Psoas muscle (tissue), 8 donors: ENCODE measurements around the gene KPNA6. TPM values are rescaled to one million over a fixed set of nuclear protein-coding genes. Genes with fewer than 3 reads are reported as not detected.
A peak's percentile ranks its signal among the peaks of the same experiment; 100 is the strongest.

Source experiments
- ATAC-seq, 4 donors: fragments of 200-7000 bp; cut with Tn5 transposase; one replicate each; pipeline ENCODE4 v1.9.1; 2020; ENCODE audit warnings: moderate library complexity in 3 of 4, mild to moderate bottlenecking in 2 of 4
- DNase-seq, 2 donors: peaks; one replicate each; pipeline ENCODE4 v3.0.0-alpha.2; 2020
- H3K27ac ChIP-seq: fragments of 200-600 bp; one replicate; pipeline ENCODE4 v1.8.0; 2022
- H3K27me3 ChIP-seq, 3 donors: fragments of 200-600 bp in 1 of 3; one replicate each; pipeline versions ENCODE4 v1.6.1 to v1.8.0; 2013 to 2022; ENCODE audit warnings: low read length in 2 of 3, mild to moderate bottlenecking in 2 of 3, moderate library complexity in 1 of 3; ENCODE audit not compliant: insufficient read depth in 3 of 3
- H3K36me3 ChIP-seq, 2 donors: fragments of 200-600 bp in 1 of 2; one replicate each; pipeline versions ENCODE4 v1.6.1 to v1.8.0; 2013 to 2022; ENCODE audit warnings: low read depth in 1 of 2, mild to moderate bottlenecking in 1 of 2, moderate library complexity in 1 of 2; ENCODE audit not compliant: insufficient read depth in 1 of 2
- H3K4me1 ChIP-seq: fragments of 200-600 bp; one replicate; pipeline ENCODE4 v1.8.0; 2022
- H3K4me3 ChIP-seq: fragments of 200-600 bp; one replicate; pipeline ENCODE4 v1.8.0; 2022; ENCODE audit warnings: mild to moderate bottlenecking
- H3K9me3 ChIP-seq: fragments of 200-600 bp; one replicate; pipeline ENCODE4 v1.8.0; 2022
- WGBS, 3 donors: extraction: QIAGEN DNeasy Blood & Tissue Kit; methylation state at CpG; one replicate each; pipeline versions ENCODE4 v1.1.6 to v1.1.7; 2013; 5-methylcytosine and 5-hydroxymethylcytosine counted together
- intact Hi-C, 2 donors: fragments of 100-400 bp; cut with DNase I; formaldehyde crosslinking; loops; one replicate each; pipeline versions ENCODE4 v1.11.0 to v1.14.2; 2022
- polyA plus RNA-seq, 3 donors: library from polyadenylated mRNA; stranded (reverse); fragments of 200-250 nt; gene quantifications; one replicate each; pipeline ENCODE4 v1.2.3, GENCODE V29; 2013
- total RNA-seq, 4 donors: library from RNA; stranded (reverse); fragmentation: NEBNext Ultra II Directional in 2 of 4; extraction: Animal tissue kit (Norgen Biotek cat#: 25700) in 2 of 4; gene quantifications; one replicate each; pipeline versions ENCODE4 v1.2.1 to v1.2.4, GENCODE V29; 2021 to 2023
- TF ChIP-seq, protein P1 (sequence below): fragments of 200-600 bp; IDR thresholded peaks from one replicate; pipeline ENCODE4 v1.8.0; 2022; ENCODE audit warnings: antibody characterized with exemption
- donor health status: healthy with polysubstance abuse.
- donor health status: DM: no; HTN: no; CAD: no; lungs with moderate emphysema.
- donor health status: Bipolar disorder and iron deficiency.
- donor health status: healthy.
- donor health status: DM: yes; HTN: yes; CAD: no.
- donor health status: DM: no; HTN: no; CAD: no.
- donor health status: DM: no; HTN: no; CAD: no.
- donor health status: DM: yes; HTN: yes; CAD: no.

KPNA6 gene
- total and polyA plus RNA-seq, 7 donors = 13.4 to 98.3 (median 67.4) TPM

- peaks cover 0 to 68% of the 10 kb centered on the region in 2 donors for H3K36me3 ChIP-seq
- no peaks in the 10 kb centered on the region for H3K27me3 ChIP-seq
- intact Hi-C loops = no loop called here
- no peaks in the 10 kb centered on the region for H3K4me1 ChIP-seq
- TF ChIP-seq, protein P1, sequence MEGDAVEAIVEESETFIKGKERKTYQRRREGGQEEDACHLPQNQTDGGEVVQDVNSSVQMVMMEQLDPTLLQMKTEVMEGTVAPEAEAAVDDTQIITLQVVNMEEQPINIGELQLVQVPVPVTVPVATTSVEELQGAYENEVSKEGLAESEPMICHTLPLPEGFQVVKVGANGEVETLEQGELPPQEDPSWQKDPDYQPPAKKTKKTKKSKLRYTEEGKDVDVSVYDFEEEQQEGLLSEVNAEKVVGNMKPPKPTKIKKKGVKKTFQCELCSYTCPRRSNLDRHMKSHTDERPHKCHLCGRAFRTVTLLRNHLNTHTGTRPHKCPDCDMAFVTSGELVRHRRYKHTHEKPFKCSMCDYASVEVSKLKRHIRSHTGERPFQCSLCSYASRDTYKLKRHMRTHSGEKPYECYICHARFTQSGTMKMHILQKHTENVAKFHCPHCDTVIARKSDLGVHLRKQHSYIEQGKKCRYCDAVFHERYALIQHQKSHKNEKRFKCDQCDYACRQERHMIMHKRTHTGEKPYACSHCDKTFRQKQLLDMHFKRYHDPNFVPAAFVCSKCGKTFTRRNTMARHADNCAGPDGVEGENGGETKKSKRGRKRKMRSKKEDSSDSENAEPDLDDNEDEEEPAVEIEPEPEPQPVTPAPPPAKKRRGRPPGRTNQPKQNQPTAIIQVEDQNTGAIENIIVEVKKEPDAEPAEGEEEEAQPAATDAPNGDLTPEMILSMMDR = no peak
- no peak overlapping the region for H3K27ac ChIP-seq
- 96 to 97% (median 97%) methylated on average over 8 of the region's 8 CpGs for WGBS, 3 donors
- no peak for ATAC-seq
- DNase-seq = no peak
- no peak overlapping the region for H3K4me3 ChIP-seq
- H3K9me3 ChIP-seq = no peaks in the 10 kb centered on the region
These were observed 16.7 kb upstream of the KPNA6 start for GRCh38 chr1:32091176-32091575.

DNA sequence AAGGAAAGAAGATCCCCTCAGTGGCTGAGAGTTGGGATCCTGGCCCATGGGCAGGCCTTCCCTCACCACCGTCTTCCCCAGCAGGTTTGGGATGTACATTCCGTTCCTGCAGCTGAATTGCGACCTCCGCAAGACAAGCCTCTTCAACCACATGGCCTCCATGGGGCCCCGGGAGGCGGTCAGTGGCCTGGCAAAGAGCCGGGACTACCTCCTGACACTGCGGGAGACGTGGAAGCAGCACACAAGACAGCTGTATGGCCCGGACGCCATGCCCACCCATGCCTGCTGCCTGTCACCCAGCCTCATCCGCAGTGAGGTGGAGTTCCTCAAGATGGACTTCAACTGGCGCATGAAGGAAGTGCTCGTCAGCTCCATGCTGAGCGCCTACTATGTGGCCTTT, 16.3 kb upstream of the KPNA6 start:
- Histone ChIP-seq H3K36me3 (peaks cover 0 to 68% of the 10 kb centered on the region in 2 donors), H3K9me3 (no peaks in the 10 kb centered on the region), H3K27ac (no peak overlapping the region), H3K27me3 (no peaks in the 10 kb centered on the region), H3K4me3 (no peak overlapping the region), H3K4me1 (no peaks in the 10 kb centered on the region)
- whole genome bisulfite sequencing, 3 donors = 86 to 91% (median 87%) methylated on average over 15 of the region's 15 CpGs
- ATAC-seq (no peak), DNase-seq (no peak)
- TF ChIP-seq, protein P1 = no peak
- intact Hi-C loops = no loop called here

DNA sequence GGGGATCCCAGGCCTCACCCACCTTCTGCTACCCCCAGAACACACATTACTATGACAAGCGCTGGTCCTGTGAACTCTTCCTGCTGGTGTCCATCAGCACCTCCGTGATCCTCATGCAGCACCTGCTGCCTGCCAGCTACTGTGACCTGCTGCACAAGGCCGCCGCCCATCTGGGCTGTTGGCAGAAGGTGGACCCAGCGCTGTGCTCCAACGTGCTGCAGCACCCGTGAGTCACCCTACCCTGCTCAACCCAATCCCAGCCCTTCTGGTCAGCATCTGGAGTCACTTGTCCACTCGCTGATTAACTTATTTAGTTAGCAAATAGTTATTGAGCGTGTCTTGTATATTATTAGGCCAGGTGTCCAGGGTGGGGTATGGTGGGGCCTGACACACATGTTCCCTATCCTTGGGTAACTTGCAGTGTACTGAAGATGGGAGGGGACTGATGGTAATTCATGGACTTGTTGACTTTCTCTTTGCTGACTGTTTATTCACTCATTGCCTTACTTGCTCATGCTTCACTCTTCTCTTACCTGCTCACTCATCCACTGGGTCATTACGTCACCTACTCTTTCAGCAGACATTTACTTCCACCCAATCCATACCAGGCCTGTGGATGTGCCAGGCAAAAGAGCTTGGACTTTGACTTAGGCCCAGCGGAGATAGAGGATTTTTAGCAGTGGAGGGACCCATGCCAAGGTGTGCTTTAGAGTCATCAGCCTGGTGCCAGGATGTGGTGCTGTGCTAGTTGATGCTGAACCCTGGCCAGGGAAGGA, 12.9 kb upstream of the KPNA6 start:
- WGBS, 3 donors = 86 to 90% (median 89%) methylated on average over 11 of the region's 11 CpGs
- DNase-seq (no peak), ATAC-seq (peak in 2 of 4 donors; percentile 46 to 55)
- H3K27me3 ChIP-seq = no peaks in the 10 kb centered on the region
- TF ChIP-seq, protein P1 = no peak
- intact Hi-C loops = no loop called here
- no peak overlapping the region for H3K27ac ChIP-seq
- H3K9me3 ChIP-seq = no peaks in the 10 kb centered on the region
- H3K4me3 ChIP-seq = no peak overlapping the region
- H3K4me1 ChIP-seq = no peaks in the 10 kb centered on the region
- H3K36me3 ChIP-seq = peaks cover 0 to 90% of the 10 kb centered on the region in 2 donors

DNA sequence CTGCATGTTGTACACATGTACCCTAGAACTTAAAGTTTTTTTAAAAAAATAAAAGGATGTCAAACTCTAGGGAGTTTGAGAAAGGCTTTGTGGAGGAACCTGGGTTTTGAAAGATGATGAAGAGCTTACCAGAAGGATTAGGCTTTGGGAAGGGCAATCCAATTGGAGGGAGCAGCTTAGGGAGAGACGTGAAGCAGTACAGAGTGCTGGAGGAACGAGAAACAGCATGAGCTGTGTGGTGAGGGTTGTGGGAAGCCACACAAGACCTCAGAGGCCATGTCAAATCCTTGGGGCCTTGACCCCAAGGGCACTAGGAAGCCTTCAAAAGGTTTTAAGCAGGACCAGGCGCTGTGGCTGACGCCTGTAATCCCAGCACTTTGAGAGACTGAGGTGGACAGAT, 8.4 kb upstream of the KPNA6 start:
- whole genome bisulfite sequencing, 3 donors = 85 to 90% (median 89%) methylated on average over 4 of the region's 4 CpGs
- ATAC-seq = no peak
- Histone ChIP-seq H3K27ac (no peak overlapping the region), H3K9me3 (no peaks in the 10 kb centered on the region), H3K4me1 (no peaks in the 10 kb centered on the region), H3K27me3 (no peaks in the 10 kb centered on the region), H3K36me3 (peaks cover 0 to 84% of the 10 kb centered on the region in 2 donors), H3K4me3 (no peak overlapping the region)
- DNase-seq = no peak
- intact Hi-C loops = no loop called here
- TF ChIP-seq, protein P1 = no peak
